K562 (cell line): ENCODE measurements around the gene BRAF. TPM values are rescaled to one million over a fixed set of nuclear protein-coding genes. Genes with fewer than 3 reads are reported as not detected.

ENCODE experiments used
- BCLAF1 ChIP-seq, 2 experiments: fragments of 450-650 bp in 1 of 2; IDR thresholded peaks; 2 replicates each; pipeline ENCODE4 v1.6.1; 2011 to 2017; ENCODE audit warnings: low read depth in 2 of 2, antibody characterized with exemption in 1 of 2, borderline replicate concordance in 1 of 2, low read length in 1 of 2, mild to moderate bottlenecking in 1 of 2, mixed read lengths in 1 of 2; ENCODE audit not compliant: control insufficient read depth in 1 of 2
- CBX3 ChIP-seq, 2 experiments: IDR thresholded peaks; 1 replicate in 1 of 2; 2 replicates in 1 of 2; pipeline ENCODE4 v1.6.1; 2012; ENCODE audit warnings: inconsistent platforms in 2 of 2, low read length in 2 of 2, borderline replicate concordance in 1 of 2, control low read depth in 1 of 2
- NFE2 ChIP-seq: IDR thresholded peaks from 2 replicates; pipeline ENCODE4 v1.6.1; 2014; ENCODE audit warnings: antibody characterized with exemption, low read depth
- PML ChIP-seq: IDR thresholded peaks from 2 replicates; pipeline ENCODE4 v1.6.1; 2012; ENCODE audit warnings: low read length, inconsistent platforms
- ZHX1 ChIP-seq: fragments of 150-350 bp; conservative IDR thresholded peaks from 2 replicates; pipeline ENCODE4 v1.6.1; 2014; ENCODE audit warnings: low read length
- polyA plus RNA-seq, 8 experiments: library from polyadenylated mRNA; depleted of rRNA in 4 of 8; stranded (reverse) in 5 of 8; unstranded in 3 of 8; fragments of >200 nt; fragmentation: Nextera tagmentation in 2 of 8; fragmentation: Illumina TruSeq in 1 of 8; extraction: Ambion mirVana in 2 of 8; extraction: Trizol in 1 of 8; gene quantifications; 2 replicates each; pipeline versions ENCODE4 v1.2.1 to v1.2.3, GENCODE V29; 2011 to 2014; ENCODE audit warnings: inconsistent platforms in 1 of 8, missing spikeins in 1 of 8
- total RNA-seq, 7 experiments: library from RNA; depleted of rRNA in 6 of 7; stranded (reverse); fragments of >200 nt in 6 of 7; fragmentation: Illumina TruSeq in 2 of 7; extraction: Trizol in 2 of 7; gene quantifications; 2 replicates each; pipeline versions ENCODE4 v1.2.1 to v1.2.3, GENCODE V29; 2011 to 2021; ENCODE audit warnings: low replicate concordance in 1 of 7
- TF ChIP-seq, protein P1 (sequence below): fragments of 200-600 bp; sonication (generic); IDR thresholded peaks from one replicate; pipeline ENCODE4 v1.6.1; 2012; ENCODE audit warnings: mild to moderate bottlenecking, low read depth, low read length, inconsistent platforms
- TF ChIP-seq, protein P2 (sequence below): sonication (generic); formaldehyde crosslinking; IDR thresholded peaks from 2 replicates; pipeline ENCODE4 v1.8.0; 2022; ENCODE audit warnings: missing genetic modification reagents, mild to moderate bottlenecking, moderate library complexity, borderline replicate concordance

BRAF gene
- total and polyA plus RNA-seq, 9 of the 15 experiments (the other 6 are each of a cell fraction or from before 2014, with no cell fraction given) = 3.6 to 38.3 (median 21.9) TPM

DNA sequence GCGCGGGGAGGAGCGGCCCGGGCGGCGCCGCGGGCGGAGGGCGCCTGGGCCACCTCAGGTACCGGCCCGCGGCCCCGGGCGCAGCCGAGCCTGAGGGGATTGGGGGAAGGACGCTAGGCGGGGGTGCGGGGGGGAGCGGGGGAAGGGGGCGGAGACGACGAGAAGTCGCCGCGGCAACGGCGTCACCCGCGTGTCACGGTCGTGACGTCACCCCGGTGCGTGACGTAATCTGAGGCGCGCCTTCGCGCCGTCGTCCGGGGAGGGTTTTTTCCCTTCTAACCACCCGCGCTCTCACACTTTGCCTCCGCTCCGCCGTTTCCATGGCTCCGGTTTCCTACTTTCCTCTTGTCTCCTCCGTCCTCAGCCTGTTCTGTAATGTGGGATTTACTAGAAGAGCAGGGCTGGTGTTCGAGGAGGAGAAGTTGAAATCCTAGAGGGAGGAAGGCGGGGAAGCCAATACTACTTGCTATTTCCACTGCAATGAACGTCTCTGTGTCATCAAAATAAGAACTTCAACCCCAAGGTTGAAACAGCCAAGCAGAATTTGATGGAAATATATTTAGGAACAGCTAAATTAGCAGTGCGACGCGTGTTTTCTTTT lies at the start of gene BRAF (continued):
- TF ChIP-seq ZHX1 (no peak; the same call in 1 of the 2 replicates), PML (peak; percentile 87), NFE2 (0 out of 2 replicates have a peak, but pooled peaks have one; percentile 14), CBX3 (IDR thresholded peaks at IDR 0.05; ENCODE audit: borderline replicate concordance in 1 of 2, low read length in 2 of 2) (peak in 1 of 2 experiments; percentile 85; a peak in 2 of 3 replicates), BCLAF1 (IDR thresholded peaks at IDR 0.05; ENCODE audit: borderline replicate concordance in 1 of 2, control insufficient read depth in 1 of 2, low read depth in 2 of 2, low read length in 1 of 2) (0 out of 4 replicates have a peak, but pooled peaks of 1 of the 2 experiments have one; percentile 29)
- TF ChIP-seq, protein P1, sequence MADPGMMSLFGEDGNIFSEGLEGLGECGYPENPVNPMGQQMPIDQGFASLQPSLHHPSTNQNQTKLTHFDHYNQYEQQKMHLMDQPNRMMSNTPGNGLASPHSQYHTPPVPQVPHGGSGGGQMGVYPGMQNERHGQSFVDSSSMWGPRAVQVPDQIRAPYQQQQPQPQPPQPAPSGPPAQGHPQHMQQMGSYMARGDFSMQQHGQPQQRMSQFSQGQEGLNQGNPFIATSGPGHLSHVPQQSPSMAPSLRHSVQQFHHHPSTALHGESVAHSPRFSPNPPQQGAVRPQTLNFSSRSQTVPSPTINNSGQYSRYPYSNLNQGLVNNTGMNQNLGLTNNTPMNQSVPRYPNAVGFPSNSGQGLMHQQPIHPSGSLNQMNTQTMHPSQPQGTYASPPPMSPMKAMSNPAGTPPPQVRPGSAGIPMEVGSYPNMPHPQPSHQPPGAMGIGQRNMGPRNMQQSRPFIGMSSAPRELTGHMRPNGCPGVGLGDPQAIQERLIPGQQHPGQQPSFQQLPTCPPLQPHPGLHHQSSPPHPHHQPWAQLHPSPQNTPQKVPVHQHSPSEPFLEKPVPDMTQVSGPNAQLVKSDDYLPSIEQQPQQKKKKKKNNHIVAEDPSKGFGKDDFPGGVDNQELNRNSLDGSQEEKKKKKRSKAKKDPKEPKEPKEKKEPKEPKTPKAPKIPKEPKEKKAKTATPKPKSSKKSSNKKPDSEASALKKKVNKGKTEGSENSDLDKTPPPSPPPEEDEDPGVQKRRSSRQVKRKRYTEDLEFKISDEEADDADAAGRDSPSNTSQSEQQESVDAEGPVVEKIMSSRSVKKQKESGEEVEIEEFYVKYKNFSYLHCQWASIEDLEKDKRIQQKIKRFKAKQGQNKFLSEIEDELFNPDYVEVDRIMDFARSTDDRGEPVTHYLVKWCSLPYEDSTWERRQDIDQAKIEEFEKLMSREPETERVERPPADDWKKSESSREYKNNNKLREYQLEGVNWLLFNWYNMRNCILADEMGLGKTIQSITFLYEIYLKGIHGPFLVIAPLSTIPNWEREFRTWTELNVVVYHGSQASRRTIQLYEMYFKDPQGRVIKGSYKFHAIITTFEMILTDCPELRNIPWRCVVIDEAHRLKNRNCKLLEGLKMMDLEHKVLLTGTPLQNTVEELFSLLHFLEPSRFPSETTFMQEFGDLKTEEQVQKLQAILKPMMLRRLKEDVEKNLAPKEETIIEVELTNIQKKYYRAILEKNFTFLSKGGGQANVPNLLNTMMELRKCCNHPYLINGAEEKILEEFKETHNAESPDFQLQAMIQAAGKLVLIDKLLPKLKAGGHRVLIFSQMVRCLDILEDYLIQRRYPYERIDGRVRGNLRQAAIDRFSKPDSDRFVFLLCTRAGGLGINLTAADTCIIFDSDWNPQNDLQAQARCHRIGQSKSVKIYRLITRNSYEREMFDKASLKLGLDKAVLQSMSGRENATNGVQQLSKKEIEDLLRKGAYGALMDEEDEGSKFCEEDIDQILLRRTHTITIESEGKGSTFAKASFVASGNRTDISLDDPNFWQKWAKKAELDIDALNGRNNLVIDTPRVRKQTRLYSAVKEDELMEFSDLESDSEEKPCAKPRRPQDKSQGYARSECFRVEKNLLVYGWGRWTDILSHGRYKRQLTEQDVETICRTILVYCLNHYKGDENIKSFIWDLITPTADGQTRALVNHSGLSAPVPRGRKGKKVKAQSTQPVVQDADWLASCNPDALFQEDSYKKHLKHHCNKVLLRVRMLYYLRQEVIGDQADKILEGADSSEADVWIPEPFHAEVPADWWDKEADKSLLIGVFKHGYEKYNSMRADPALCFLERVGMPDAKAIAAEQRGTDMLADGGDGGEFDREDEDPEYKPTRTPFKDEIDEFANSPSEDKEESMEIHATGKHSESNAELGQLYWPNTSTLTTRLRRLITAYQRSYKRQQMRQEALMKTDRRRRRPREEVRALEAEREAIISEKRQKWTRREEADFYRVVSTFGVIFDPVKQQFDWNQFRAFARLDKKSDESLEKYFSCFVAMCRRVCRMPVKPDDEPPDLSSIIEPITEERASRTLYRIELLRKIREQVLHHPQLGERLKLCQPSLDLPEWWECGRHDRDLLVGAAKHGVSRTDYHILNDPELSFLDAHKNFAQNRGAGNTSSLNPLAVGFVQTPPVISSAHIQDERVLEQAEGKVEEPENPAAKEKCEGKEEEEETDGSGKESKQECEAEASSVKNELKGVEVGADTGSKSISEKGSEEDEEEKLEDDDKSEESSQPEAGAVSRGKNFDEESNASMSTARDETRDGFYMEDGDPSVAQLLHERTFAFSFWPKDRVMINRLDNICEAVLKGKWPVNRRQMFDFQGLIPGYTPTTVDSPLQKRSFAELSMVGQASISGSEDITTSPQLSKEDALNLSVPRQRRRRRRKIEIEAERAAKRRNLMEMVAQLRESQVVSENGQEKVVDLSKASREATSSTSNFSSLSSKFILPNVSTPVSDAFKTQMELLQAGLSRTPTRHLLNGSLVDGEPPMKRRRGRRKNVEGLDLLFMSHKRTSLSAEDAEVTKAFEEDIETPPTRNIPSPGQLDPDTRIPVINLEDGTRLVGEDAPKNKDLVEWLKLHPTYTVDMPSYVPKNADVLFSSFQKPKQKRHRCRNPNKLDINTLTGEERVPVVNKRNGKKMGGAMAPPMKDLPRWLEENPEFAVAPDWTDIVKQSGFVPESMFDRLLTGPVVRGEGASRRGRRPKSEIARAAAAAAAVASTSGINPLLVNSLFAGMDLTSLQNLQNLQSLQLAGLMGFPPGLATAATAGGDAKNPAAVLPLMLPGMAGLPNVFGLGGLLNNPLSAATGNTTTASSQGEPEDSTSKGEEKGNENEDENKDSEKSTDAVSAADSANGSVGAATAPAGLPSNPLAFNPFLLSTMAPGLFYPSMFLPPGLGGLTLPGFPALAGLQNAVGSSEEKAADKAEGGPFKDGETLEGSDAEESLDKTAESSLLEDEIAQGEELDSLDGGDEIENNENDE = peak; percentile 25
- TF ChIP-seq, protein P2, sequence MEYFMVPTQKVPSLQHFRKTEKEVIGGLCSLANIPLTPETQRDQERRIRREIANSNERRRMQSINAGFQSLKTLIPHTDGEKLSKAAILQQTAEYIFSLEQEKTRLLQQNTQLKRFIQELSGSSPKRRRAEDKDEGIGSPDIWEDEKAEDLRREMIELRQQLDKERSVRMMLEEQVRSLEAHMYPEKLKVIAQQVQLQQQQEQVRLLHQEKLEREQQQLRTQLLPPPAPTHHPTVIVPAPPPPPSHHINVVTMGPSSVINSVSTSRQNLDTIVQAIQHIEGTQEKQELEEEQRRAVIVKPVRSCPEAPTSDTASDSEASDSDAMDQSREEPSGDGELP (CRISPR knock-in tag) = 0 out of 2 replicates have a peak, but pooled peaks have one; percentile 56
